ENCODE data around the gene TTLL3. TPM values are rescaled to one million over a fixed set of nuclear protein-coding genes. Genes with fewer than 3 reads are reported as not detected.

The TTLL3 gene
- total RNA-seq, 4 donors from 2014 or later = 39.0 to 64.6 (median 56.9) TPM

DNA sequence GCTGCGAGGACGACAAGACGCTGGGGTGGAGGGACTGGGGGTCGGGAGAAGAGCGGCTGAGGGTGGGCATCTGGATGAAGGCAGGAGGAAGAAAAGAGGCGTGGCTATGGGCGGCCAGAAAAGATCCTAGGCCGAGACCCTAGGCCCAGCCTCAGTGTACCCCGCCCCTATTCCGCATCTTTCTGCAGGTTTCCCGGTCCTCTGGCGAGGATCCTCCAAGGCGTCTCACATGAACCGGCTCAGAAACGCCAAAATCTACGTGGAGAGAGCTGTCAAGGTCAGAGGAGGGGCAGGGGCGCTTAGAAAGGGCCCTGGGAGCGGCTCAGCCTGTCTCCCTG lies 340 bp downstream of the TTLL3 start:
- Histone ChIP-seq H3K4me3 (replicated peaks in 1 of 3) (peak overlapping the region; percentile 39 to 68 (median 65)), H3K27ac (peak overlapping the region; percentile 76 to 96 (median 88)), H3K4me1 (peaks cover 0 to 16% of the 10 kb centered on the region in 2 donors), H3K27me3 (no peaks in the 10 kb centered on the region), H3K36me3 (peaks cover 15 to 16% of the 10 kb centered on the region in 2 donors), H3K9me3 (no peaks in the 10 kb centered on the region)
- no peak for TF ChIP-seq POLR2A (IDR thresholded peaks at IDR 0.05)
- no peak for TF ChIP-seq CTCF (IDR thresholded peaks at IDR 0.05)
- intact Hi-C loops (cut with DNase I) = no loop called here
- DNase-seq = peak in 1 of 2 donors; percentile 8
- 7 to 8% methylated on average over 17 to 18 of the region's 18 CpGs for WGBS, 2 donors

DNA sequence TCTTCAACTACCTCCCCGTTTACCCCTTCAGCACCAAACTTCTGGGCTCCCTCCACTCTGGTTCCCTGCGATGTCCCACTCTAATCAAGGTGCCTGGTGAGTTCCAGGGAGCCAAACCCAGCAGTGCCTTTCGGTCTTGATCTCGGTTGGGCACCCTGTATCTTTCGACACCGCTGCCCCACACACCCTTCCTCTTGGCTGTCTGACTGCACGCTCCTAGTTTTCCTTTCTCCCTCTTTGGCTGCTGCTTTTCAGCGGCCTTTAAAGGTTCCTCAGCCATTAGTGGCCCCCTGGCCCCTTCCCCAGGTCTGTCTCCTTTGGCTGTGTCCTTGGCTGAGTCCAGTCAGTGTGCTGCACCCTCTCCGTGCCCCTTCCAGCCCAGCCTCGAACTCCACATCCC lies 784 bp downstream of the TTLL3 start:
- peak in 1 of 2 donors; percentile 10 for DNase-seq
- peaks cover 11 to 12% of the 10 kb centered on the region in 2 donors for H3K36me3 ChIP-seq
- H3K4me1 ChIP-seq = peaks cover 0 to 16% of the 10 kb centered on the region in 2 donors
- TF ChIP-seq POLR2A (IDR thresholded peaks at IDR 0.05) = no peak
- TF ChIP-seq CTCF (IDR thresholded peaks at IDR 0.05) = no peak
- no peaks in the 10 kb centered on the region for H3K9me3 ChIP-seq
- 57 to 74% methylated on average over 10 of the region's 10 CpGs for WGBS, 2 donors
- H3K27me3 ChIP-seq = no peaks in the 10 kb centered on the region
- H3K4me3 ChIP-seq (replicated peaks in 1 of 3) = peak overlapping the region in 1 of 3 donors; percentile 65
- intact Hi-C loops (cut with DNase I) = no loop called here
- peak overlapping the region in 2 of 3 donors; percentile 76 to 96 for H3K27ac ChIP-seq

DNA sequence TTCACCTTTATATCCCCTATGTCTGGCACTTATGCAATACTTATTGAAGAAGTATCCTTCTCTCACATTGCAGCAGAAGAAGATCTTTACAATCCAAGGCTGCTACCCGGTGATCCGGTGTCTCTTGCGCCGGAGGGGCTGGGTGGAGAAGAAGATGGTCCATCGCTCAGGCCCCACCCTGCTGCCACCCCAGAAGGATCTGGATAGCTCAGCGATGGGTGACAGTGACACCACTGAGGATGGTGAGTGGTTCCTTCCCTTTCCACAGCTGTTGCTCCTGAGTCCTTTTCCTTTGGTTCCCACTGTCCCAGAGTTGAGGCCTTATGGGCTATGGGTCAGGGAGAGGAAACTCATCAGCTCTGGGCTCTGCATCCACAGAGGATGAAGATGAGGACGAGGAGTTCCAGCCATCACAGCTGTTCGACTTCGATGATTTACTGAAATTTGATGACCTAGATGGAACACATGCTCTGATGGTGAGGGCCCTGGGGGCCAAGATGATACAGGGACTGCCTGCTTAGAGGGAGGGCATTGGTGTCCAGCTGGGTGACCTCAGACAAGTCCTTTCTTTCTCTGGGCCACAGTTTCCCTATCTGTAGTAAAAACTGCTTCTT lies 2.9 kb downstream of the TTLL3 start:
- intact Hi-C loops (cut with DNase I) = no loop called here

GRCh38 chr3:9815986-9816385 lies 5.9 kb downstream of the TTLL3 start:
- 86 to 96% methylated on average over 7 to 8 of the region's 9 CpGs for WGBS, 2 donors
- TF ChIP-seq CTCF (IDR thresholded peaks at IDR 0.05) (no peak), POLR2A (IDR thresholded peaks at IDR 0.05) (no peak)
- Histone ChIP-seq H3K27ac (no peak overlapping the region), H3K4me3 (replicated peaks in 1 of 3) (no peak overlapping the region), H3K36me3 (no peaks in the 10 kb centered on the region), H3K9me3 (no peaks in the 10 kb centered on the region), H3K4me1 (peaks cover 0 to 2% of the 10 kb centered on the region in 2 donors), H3K27me3 (no peaks in the 10 kb centered on the region)
- intact Hi-C loops (cut with DNase I) = no loop called here
- no peak for DNase-seq

More for the DNA sequence above, 2.9 kb downstream of the TTLL3 start:
- no peak overlapping the region for H3K4me3 ChIP-seq (replicated peaks in 1 of 3)
- WGBS, 2 donors = 93 to 95% methylated on average over 9 of the region's 9 CpGs
- H3K27ac ChIP-seq = no peak overlapping the region
- H3K9me3 ChIP-seq = no peaks in the 10 kb centered on the region
- H3K27me3 ChIP-seq = no peaks in the 10 kb centered on the region
- H3K4me1 ChIP-seq = peaks cover 0 to 16% of the 10 kb centered on the region in 2 donors
- no peaks in the 10 kb centered on the region for H3K36me3 ChIP-seq
- DNase-seq = no peak
- TF ChIP-seq POLR2A (IDR thresholded peaks at IDR 0.05) (no peak), CTCF (IDR thresholded peaks at IDR 0.05) (no peak)

DNA sequence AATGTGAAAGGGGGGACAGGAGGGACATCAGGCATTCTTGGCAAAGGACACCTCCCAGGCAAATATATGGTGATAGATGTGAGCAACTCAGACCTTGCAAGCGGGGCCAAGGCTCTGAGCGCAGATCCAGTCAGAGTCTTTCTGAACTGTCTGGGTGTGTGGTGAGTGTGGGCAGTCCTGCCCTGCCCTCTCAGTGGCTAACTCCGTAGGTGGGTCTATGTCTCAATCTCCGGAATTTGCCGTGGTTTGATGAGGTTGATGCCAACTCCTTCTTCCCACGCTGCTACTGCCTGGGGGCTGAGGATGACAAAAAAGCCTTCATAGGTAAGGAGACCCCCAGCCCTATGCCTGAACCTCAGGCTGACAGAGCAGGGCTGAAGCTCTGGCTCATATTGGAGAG lies 7.4 kb downstream of the TTLL3 start:
- DNase-seq = no peak
- Histone ChIP-seq H3K9me3 (no peaks in the 10 kb centered on the region), H3K27me3 (no peaks in the 10 kb centered on the region), H3K4me3 (replicated peaks in 1 of 3) (no peak overlapping the region), H3K27ac (no peak overlapping the region), H3K36me3 (no peaks in the 10 kb centered on the region), H3K4me1 (no peaks in the 10 kb centered on the region)
- intact Hi-C loops (cut with DNase I) = no loop called here
- WGBS, 2 donors = 87 to 94% methylated on average over 6 of the region's 6 CpGs
- TF ChIP-seq CTCF (IDR thresholded peaks at IDR 0.05) (no peak), POLR2A (IDR thresholded peaks at IDR 0.05) (no peak)
